Neural cell (in vitro differentiated cells): ENCODE measurements around the gene FANCC. TPM values are rescaled to one million over a fixed set of nuclear protein-coding genes. Genes with fewer than 3 reads are reported as not detected.
A peak's percentile ranks its signal among the peaks of the same experiment; 100 is the strongest.

Source experiments
- H2AFZ ChIP-seq: fragments of 200-600, 300-800 bp; sonication (generic), shearing (Covaris generic); 2 replicates; pipeline ENCODE4 v1.6.0; 2014; ENCODE audit warnings: low read depth, mild to moderate bottlenecking, antibody characterized with exemption, low read length, moderate library complexity
- H3F3A ChIP-seq: fragments of 200-600 bp; shearing (Covaris generic); 2 replicates; pipeline ENCODE4 v1.6.1; 2016; ENCODE audit warnings: mild to moderate bottlenecking, moderate library complexity, mixed read lengths, antibody characterized with exemption, low read length; ENCODE audit not compliant: insufficient read depth, poor library complexity, severe bottlenecking
- H3K27ac ChIP-seq: fragments of 200-600, 300-800 bp; sonication (generic), shearing (Covaris generic); 2 replicates; pipeline ENCODE4 v1.5.1; 2014; ENCODE audit warnings: mild to moderate bottlenecking, low read length, moderate library complexity
- H3K27me3 ChIP-seq: fragments of 300-800, 200-600 bp; sonication (generic), shearing (Covaris generic); 2 replicates; pipeline ENCODE4 v1.6.0; 2014; ENCODE audit warnings: mild to moderate bottlenecking, low read depth, low read length, moderate library complexity; ENCODE audit not compliant: insufficient read depth
- H3K36me3 ChIP-seq: fragments of 300-800, 200-600 bp; sonication (generic), shearing (Covaris generic); 2 replicates; pipeline ENCODE4 v1.5.1; 2014; ENCODE audit warnings: mild to moderate bottlenecking, antibody characterized with exemption, low read length, moderate library complexity; ENCODE audit not compliant: insufficient read depth
- H3K4me2 ChIP-seq: fragments of 300-800, 200-600 bp; sonication (generic), shearing (Covaris generic); 2 replicates; pipeline ENCODE4 v1.6.0; 2014; ENCODE audit warnings: mild to moderate bottlenecking, low read length
- H3K4me3 ChIP-seq: fragments of 300-800, 200-600 bp; sonication (generic), shearing (Covaris generic); 2 replicates; pipeline ENCODE4 v1.5.1; 2014; ENCODE audit warnings: mild to moderate bottlenecking, low read length, moderate library complexity
- H3K79me2 ChIP-seq: fragments of 200-600 bp; shearing (Covaris generic); replicated peaks from 2 replicates; pipeline ENCODE4 v1.6.0; 2014; ENCODE audit warnings: mild to moderate bottlenecking, low read length, moderate library complexity; ENCODE audit not compliant: insufficient read depth
- H3K9ac ChIP-seq: fragments of 300-800, 200-600 bp; sonication (generic), shearing (Covaris generic); 2 replicates; pipeline ENCODE4 v1.6.1; 2016; ENCODE audit warnings: mild to moderate bottlenecking, low read length, mixed read lengths
- H3K9me2 ChIP-seq: fragments of 200-600 bp; shearing (Covaris generic); 2 replicates; pipeline ENCODE4 v1.6.1; 2016; ENCODE audit warnings: mild to moderate bottlenecking, low read length, mixed read lengths; ENCODE audit not compliant: insufficient read depth
- H3K9me3 ChIP-seq: fragments of 200-600, 300-800 bp; sonication (generic), shearing (Covaris generic); 2 replicates; pipeline ENCODE4 v1.6.1; 2016; ENCODE audit warnings: mild to moderate bottlenecking, mixed run types, low read length, moderate library complexity, mixed read lengths
- H4K20me1 ChIP-seq: fragments of 200-600 bp; shearing (Covaris generic); 2 replicates; pipeline ENCODE4 v1.6.1; 2016; ENCODE audit warnings: mild to moderate bottlenecking, mixed run types; ENCODE audit not compliant: insufficient read depth
- CTCF ChIP-seq: fragments of 450-650 bp; IDR thresholded peaks from 2 replicates; pipeline ENCODE4 v1.5.1; 2014; ENCODE audit warnings: antibody characterized with exemption, mild to moderate bottlenecking, moderate library complexity; ENCODE audit not compliant: poor library complexity, severe bottlenecking
- EP300 ChIP-seq: fragments of 450-650 bp; conservative IDR thresholded peaks from 2 replicates; pipeline ENCODE4 v1.6.1; 2014; ENCODE audit warnings: antibody characterized with exemption, mild to moderate bottlenecking, moderate library complexity; ENCODE audit not compliant: poor library complexity, severe bottlenecking
- EZH2 ChIP-seq: fragments of 200-600, 300-800 bp; shearing (Covaris generic), sonication (generic); IDR thresholded peaks from 2 replicates; pipeline ENCODE4 v1.6.1; 2014; ENCODE audit warnings: antibody characterized with exemption, low read length, borderline replicate concordance, mild to moderate bottlenecking; ENCODE audit not compliant: insufficient read depth, poor library complexity, severe bottlenecking
- MXI1 ChIP-seq: fragments of 450-650 bp; conservative IDR thresholded peaks from 2 replicates; pipeline ENCODE4 v1.6.1; 2014; ENCODE audit warnings: antibody characterized with exemption, mild to moderate bottlenecking; ENCODE audit not compliant: poor library complexity, severe bottlenecking
- POLR2AphosphoS5 ChIP-seq: IDR thresholded peaks from 2 replicates; pipeline ENCODE4 v1.6.1; 2012
- RAD21 ChIP-seq: fragments of 450-650 bp; conservative IDR thresholded peaks from 2 replicates; pipeline ENCODE4 v1.6.1; 2014; ENCODE audit warnings: antibody characterized with exemption, mild to moderate bottlenecking, moderate library complexity
- REST ChIP-seq: IDR thresholded peaks from 2 replicates; pipeline ENCODE4 v1.6.1; 2012; ENCODE audit warnings: borderline replicate concordance
- SMC3 ChIP-seq: fragments of 450-650 bp; conservative IDR thresholded peaks from 2 replicates; pipeline ENCODE4 v1.6.1; 2014; ENCODE audit warnings: antibody characterized with exemption, mild to moderate bottlenecking, moderate library complexity; ENCODE audit not compliant: poor library complexity
- TAF1 ChIP-seq: IDR thresholded peaks from 2 replicates; pipeline ENCODE4 v1.6.1; 2012; ENCODE audit warnings: low read depth
- polyA plus RNA-seq: library from polyadenylated mRNA; depleted of rRNA; stranded (reverse); fragments of >200 nt; gene quantifications from 2 replicates; pipeline ENCODE4 v1.2.3, GENCODE V29; 2014

FANCC gene
- polyA plus RNA-seq, 1 donor from 2014 or later, result 9.7 TPM

GRCh38 chr9:95128177-95128524, 189.4 kb downstream of the FANCC start (continued):
- TF ChIP-seq CTCF, result no peak
- TF ChIP-seq SMC3, result no peak

- H3K9me2 ChIP-seq, result no peaks in the 10 kb centered on the region
- no peaks in the 10 kb centered on the region for H3K79me2 ChIP-seq
- no peak overlapping the region for H2AFZ ChIP-seq
- H3K27me3 ChIP-seq, result no peaks in the 10 kb centered on the region
- H4K20me1 ChIP-seq, result no peaks in the 10 kb centered on the region
- H3K9ac ChIP-seq, result no peak overlapping the region
- H3K4me2 ChIP-seq, result no peak overlapping the region
- H3F3A ChIP-seq, result no peaks in the 10 kb centered on the region
- H3K36me3 ChIP-seq, result no peaks in the 10 kb centered on the region
- H3K27ac ChIP-seq, result no peak overlapping the region
- no peaks in the 10 kb centered on the region for H3K9me3 ChIP-seq
- TF ChIP-seq RAD21 (peak; percentile 85), REST (no peak), EP300 (no peak), MXI1 (no peak), TAF1 (no peak), POLR2AphosphoS5 (no peak), EZH2 (no peak), SMC3 (peak; percentile 92), CTCF (peak; percentile 92)
- H3K4me3 ChIP-seq, result peak overlapping the region; percentile 55
Observed at GRCh38 chr9:95127249-95128176, 190.0 kb downstream of the FANCC start.
